SK-N-DZ (cell line): ENCODE measurements around the gene ABRAXAS1. TPM values are rescaled to one million over a fixed set of nuclear protein-coding genes. Genes with fewer than 3 reads are reported as not detected.
A peak's percentile ranks its signal among the peaks of the same experiment; 100 is the strongest.
"Not testable (repeated sequence)": the region's sequence is repeated elsewhere in the genome, so short reads cannot be mapped to it uniquely, and the experiment has no call there.

Experiments
- DNase-seq: peaks from one replicate; pipeline ENCODE4 v3.0.0-alpha.2; 2015; ENCODE audit warnings: low spot score
- polyA plus RNA-seq, 2 experiments: library from polyadenylated mRNA; depleted of rRNA; stranded (reverse); fragments of >200 nt; gene quantifications; 2 replicates each; pipeline ENCODE4 v1.2.3, GENCODE V29; 2014

ABRAXAS1 gene
- polyA plus RNA-seq (2014; cell fraction: cytosol; rRNA removed), result 10.4 and 10.9 TPM in 2 replicates
- 6.5 and 7.0 TPM in 2 replicates for polyA plus RNA-seq (2014; cell fraction: nucleus; rRNA removed)

DNA sequence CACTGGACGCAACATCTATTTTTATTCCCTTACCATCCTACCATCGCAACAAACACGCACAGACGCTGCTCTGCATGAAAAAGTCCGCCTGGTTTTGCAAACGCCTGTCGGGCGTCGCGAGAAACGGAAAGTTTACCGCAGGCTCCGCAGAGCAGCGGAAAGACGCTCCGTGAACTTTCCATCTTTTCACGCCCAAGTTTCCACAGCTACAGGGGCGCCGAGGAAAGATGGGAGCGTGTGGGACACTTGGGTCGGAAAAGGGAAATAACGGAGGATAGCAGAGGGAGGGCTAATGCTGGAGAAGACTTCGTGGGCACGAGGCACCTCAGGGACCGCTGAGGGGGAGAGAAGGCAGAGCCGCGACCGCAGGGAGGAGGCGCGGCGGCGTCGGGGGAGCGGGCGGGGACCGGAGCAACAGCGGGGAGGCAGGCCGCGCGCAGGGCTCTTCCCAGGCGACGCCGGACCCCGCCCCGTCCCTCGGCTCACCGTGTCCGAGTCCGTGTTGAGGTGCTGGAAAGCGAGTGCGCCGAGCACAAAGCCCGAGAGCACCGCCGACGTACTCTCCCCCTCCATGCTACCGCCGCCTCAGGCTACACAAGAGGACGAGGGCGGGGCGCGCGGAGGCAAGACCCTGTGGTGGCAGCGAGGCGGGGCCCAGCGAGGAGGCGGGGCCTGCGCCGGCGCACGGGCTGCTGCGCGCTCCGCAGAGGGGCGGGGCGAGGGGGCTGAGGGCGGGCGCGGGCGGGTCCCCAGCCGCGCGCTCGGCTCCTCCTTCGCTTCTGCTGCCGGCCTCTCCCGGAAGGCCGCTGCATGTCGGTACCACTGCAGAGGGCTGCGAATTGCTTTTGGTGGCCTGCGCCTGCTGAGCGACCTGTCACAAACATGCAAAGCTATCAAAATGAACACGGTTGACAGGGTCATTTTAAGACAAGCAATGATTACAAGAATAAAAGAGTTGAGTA lies at the start of gene ABRAXAS1:
TSS of gene ABRAXAS1 (minus strand) at position 601 of the 962 bp plus-strand sequence. CDS start at position 573, 28 bp downstream.
- peak; percentile 92 for DNase-seq

DNA sequence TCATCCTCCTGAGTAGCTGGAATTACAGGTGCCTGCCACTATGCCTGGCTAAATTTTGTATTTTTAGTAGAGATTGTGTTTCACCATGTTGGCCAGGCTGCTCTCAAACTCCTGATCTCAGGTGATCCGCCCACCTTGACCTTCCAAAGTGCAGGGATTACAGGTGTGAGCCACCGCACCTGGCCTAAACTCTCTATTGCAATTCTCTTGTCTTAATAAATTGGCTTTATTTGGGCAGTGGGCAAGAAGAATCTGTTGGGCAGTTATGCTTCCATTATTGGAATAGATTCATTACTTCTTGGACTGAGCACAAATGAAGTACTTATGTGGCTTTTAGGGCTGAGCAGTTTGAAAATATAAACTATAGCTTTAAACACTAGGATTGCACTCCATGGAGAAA lies 42.8 kb upstream of the ABRAXAS1 start:
- no peak for DNase-seq

DNA sequence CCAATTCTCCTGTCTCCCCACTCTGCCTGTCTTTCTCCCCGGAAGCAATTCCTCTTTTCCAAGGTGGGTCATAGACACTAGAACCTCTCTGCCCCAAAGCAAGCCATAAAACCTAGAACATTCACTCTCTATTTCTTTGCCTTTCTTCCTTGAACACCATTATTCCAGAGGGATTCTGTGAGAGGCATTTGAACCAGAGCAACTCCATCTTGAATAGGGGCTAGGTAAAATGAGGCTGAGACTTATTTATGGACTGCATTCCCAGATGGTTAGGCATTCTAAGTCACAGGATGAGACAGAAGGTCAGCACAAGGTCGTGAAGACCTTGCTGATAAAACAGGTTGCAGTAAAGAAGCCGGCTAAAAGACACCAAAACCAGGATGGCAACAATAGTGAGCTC lies 37.3 kb upstream of the ABRAXAS1 start:
- DNase-seq, result no peak

DNA sequence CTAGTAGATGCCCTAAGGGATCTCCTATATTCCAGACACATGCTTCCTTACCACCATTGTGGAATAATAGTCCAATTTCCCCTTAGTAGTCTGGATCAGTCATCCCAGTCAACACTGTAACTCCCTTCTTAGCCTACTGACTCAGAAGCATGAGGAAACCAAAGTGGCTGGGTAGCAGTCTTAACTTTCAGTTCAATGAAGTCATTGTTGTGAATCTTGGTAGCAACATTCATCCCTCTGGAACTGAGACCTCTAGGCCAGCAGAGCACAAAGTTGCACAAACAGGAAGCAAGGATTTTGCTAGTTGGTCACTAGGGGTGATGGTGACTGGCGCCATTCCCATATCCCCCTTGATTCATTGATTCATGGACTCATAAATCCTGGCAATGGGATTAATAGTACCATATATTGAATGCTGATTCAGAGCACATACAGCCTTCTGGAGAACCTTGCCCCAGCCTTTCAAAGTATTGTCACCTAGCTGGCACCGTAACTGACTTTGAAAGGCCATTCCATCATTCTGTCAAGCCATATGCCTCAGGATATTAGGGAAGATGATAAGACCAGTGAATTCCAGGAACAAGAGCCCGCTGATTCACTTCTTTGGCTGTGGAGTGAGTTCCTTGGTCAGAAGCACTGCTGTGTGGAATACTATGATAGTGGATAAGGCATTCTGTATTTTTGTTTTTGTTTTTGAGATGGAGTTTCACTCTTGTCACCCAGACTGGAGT lies 31.3 kb upstream of the ABRAXAS1 start:
- no peak for DNase-seq

DNA sequence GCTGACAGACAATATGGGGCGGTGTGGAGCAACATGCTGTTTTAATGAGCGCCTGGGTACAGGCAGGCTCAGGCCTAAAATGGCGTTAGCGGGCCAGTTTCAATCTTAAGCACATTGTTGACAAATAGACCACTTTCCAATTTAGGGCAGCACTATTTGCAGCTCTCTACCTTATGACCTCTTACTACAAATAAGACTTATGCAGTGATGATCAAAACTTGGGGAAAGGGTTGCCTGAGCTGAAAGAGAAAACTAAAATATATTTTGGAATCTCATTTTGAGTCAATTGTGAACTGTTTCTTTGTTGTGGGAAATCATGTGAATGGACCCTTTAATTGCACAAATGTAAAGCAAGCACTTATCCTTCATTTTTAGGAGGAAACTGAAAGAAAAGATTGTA lies 25.5 kb upstream of the ABRAXAS1 start:
- DNase-seq, result no peak

GRCh38 chr4:83509156-83509585 lies 24.3 kb upstream of the ABRAXAS1 start:
- not testable (repeated sequence) for DNase-seq

DNA sequence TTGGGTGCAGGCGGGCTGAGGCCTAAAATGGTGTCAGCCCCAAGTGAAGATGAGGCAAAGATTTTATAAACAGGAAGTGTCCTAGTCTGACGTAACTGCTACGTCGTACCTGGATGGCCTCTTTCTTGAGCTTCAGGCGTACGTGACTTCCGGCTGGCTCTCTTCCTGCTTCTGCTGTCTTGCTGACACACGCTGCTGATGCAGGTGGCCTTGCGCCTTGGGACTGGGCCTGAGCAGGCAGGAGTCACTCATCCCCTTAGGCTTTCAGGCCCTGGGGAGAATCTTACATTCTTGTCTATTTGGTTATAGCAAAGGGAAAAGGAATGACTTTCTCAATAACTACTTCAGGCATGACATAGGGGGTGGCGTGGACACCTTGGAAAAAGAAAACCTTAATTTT lies 20.1 kb upstream of the ABRAXAS1 start:
- no peak for DNase-seq

DNA sequence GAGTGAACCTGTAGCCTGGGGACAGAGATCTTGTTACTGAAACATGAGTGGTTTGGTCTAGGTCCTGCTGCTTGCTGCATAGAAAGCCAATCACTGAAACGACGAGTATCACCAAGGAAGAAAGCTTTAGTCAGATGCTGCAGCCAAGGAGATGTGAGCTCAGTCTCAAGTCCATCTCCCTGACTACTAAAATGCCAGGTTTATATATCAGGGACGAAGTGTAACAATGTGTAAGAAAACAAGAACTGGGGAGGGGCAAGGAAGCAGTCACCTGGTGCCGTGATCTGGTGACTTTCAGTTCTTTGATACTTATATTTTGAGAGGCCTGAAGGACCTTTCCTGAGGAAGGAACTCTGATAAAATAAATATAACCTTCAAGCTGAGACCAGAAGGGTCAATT lies 19.6 kb upstream of the ABRAXAS1 start:
- no peak for DNase-seq

- no peak for DNase-seq
Observed at GRCh38 chr4:83503974-83504373, 19.1 kb upstream of the ABRAXAS1 start.

GRCh38 chr4:83501671-83502070 lies 16.8 kb upstream of the ABRAXAS1 start:
- DNase-seq, result not testable (repeated sequence)

DNA sequence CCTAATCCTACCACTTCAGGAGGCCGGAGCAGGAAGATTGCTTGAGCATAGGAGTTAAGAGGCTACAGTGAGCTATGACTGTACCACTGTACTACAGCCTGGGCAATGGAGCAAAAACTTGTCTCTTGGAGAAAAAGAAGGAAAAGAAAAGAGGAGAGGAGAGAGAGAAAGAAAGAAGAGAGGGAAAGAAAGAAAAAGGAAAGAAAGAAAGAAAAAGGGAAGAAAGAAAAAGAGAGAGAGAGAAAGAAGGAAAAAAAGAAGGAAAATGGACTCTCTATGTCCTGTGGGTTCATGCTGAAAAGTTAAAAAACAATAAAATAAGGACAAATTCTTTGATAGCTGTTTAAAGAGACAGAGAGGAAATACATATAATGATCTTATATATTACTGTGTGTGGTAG lies 13.3 kb upstream of the ABRAXAS1 start:
- no peak for DNase-seq

GRCh38 chr4:83496085-83496917 lies 11.4 kb upstream of the ABRAXAS1 start:
- DNase-seq, result not testable (repeated sequence)

DNA sequence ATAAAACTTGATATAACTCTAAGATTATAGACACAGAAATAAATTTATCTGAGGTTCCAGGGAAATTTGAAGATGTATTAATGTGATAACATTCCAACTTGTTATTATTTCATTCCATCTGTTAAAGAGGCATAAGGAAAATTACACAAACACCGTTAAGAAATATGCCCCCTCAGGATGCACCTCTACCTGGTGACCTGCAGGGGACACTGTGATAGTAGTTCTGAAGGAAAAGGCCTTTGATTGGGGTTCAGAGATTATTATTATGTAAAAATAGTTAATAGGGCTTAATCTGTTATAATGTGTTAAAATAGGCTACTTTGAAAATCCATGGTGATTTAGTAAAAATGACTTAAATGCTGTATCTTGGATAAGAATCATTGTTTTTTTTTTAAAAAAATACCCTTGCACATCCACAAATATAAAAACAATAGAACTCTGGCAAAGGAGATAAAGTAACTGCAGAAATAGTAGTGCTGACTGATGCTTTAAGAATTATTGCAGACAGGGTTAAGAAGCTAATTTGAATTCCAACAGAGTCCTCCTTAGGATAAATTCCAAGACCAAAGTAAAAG lies 6.1 kb upstream of the ABRAXAS1 start:
- DNase-seq, result peak; percentile 6

- DNase-seq, result no peak
Observed at GRCh38 chr4:83489711-83490326, 4.9 kb upstream of the ABRAXAS1 start.

DNA sequence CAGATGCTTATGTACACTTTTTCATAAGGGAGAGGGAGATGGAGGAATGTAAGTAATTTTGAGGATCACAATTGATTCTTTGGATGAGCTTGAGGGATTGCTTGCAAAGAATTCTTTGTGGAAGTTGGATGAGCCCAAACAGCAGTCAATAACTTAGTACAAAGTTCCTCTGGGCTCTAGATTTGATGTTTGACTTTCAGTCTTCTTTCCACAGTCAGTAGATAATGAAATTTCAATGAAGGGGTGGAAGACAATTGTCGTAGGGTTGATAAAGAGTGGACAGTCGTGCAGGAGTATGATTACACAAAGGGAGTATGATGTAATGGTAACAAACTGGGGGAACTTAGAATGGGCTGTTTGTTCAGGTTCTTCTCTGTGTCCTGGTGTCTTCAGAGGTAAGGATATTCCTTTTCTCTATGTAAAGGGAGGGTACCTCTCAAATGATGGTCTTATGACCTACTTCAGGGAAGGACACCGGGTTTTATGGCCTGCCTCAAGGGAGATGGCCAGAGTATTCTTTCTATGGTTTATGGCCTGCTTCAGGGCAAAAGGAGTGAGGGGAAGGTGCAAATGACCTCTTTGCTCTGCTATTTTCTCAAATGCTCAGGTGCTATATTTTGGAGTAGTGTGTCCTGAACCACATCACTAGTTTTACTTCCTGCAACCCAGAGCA lies 1.7 kb upstream of the ABRAXAS1 start:
- DNase-seq, result no peak

- DNase-seq, result no peak
Observed at GRCh38 chr4:83473966-83474365, 10.9 kb downstream of the ABRAXAS1 start.

DNA sequence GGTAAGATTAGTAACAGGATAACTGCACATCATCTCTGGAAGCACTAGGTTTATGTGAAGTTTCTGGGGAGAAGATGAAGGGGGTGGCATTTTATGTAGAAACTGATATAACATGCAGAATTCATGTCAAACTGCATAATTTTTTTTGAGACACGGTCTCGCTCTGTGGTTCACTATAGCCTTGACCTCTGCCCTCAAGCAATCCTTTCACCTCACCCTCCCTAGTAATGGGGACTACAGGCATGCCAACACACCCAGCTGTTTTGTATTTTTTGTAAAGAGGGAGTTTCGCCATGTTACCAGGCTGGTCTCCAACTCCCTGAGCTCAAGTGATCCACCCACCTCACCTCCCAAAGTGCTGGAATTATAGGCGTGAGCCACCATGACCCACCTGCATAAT lies 11.5 kb downstream of the ABRAXAS1 start:
- no peak for DNase-seq

- no peak for DNase-seq
Observed at GRCh38 chr4:83456184-83456501, 28.8 kb downstream of the ABRAXAS1 start.

GRCh38 chr4:83455281-83456183 lies 29.4 kb downstream of the ABRAXAS1 start, which contains the start of the genes HELQ and MRPS18C:
Gene HELQ (minus strand): TSS chr4:83455823. CDS start chr4:83455693, 130 bp downstream.
Gene MRPS18C (plus strand): TSS chr4:83456058. CDS start chr4:83456078, 20 bp downstream.
- peak; percentile 98 for DNase-seq
